GDM1 (cell line): ENCODE data around the gene PRR5L.

ENCODE experiments used
- DNase-seq: peaks from one replicate; lab custom pipeline; 2025; lab: John Stamatoyannopoulos, UW

The PRR5L gene

GRCh38 chr11:36326524-36327419 lies 30.7 kb downstream of the PRR5L start:
- no peak for DNase-seq

GRCh38 chr11:36328966-36329673 lies 33.0 kb downstream of the PRR5L start:
- DNase-seq = no peak

DNA sequence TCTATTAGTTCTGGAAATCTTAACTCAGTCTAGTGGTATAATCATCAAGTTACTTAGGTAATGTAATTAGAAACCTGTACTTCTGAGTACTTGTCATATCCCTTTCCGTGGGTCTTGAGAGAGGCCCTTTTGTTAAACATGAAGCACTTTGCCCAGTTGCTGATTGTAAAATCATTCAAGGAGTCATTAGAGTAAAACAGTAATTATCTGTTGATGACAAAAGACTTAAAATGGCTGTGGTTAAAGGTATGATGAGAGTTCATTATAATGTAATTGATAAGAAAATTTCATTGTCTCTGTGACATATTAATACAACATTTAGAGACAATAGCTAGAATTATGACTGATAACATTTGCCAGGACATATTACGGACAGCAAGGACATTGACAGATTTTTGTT lies 34.3 kb downstream of the PRR5L start:
- no peak for DNase-seq

DNA sequence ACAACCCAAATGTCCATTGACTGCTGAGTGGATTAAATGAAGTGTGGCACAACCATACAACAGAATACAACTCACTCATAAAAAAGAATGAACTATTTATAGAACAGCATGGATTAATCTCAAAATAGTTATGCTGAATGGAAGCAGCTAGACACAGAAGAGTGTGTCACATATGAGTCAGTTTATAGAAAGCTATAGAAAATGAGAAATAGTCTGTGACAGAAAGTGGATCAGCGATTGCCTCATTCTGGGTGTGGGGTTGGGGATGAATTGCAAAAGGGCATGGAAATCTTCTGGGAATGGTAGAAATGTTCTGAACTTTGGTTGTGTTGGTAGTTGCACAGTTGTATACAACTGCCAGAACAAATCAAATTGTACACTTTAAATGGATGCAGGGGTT lies 37.4 kb downstream of the PRR5L start:
- no peak for DNase-seq

GRCh38 chr11:36333897-36334296 lies 37.8 kb downstream of the PRR5L start:
- no peak for DNase-seq

DNA sequence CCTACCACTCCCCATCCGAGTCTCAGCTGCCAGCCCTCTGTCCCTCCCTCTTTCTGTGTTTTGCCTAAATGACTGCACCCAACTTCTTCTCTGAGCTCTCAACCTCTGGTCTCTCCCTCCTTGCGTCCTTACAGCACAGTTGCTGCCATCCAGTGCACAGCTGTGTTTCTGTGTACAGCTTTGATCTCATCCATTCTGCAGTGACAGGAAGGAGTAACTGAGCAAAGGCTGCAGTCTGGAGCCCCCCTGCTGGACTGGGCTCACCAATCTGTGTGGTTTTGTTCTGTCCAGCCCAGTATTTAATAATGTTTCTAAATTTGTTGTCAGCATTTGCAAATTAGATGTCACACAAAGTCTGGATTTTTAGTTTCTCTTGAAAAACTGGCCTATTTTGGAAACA lies 43.8 kb downstream of the PRR5L start:
- no peak for DNase-seq

DNA sequence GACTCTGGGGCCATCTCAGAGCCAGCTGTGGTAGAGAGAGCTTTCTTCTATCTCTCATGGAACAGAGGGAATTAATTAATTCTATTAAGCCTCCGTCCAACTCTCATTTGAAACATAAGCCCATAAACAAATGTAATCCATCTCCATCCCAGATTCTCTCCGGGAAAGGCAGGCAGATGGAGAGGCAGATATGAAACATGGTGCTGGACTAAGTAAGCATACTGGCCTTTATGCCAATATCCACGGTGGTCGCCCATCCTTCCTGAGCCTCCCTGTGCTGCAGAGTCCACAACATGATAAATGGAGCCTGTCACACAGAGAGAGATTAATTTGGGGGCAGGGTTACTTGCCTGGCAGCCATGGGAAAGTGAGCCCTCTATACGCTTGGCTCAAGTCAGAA lies 44.8 kb downstream of the PRR5L start:
- no peak for DNase-seq

- no peak for DNase-seq
Observed at GRCh38 chr11:36341915-36342314, 45.8 kb downstream of the PRR5L start.

GRCh38 chr11:36342327-36342726 lies 46.2 kb downstream of the PRR5L start:
- DNase-seq = no peak

GRCh38 chr11:36343436-36343835 lies 47.3 kb downstream of the PRR5L start:
- no peak for DNase-seq

DNA sequence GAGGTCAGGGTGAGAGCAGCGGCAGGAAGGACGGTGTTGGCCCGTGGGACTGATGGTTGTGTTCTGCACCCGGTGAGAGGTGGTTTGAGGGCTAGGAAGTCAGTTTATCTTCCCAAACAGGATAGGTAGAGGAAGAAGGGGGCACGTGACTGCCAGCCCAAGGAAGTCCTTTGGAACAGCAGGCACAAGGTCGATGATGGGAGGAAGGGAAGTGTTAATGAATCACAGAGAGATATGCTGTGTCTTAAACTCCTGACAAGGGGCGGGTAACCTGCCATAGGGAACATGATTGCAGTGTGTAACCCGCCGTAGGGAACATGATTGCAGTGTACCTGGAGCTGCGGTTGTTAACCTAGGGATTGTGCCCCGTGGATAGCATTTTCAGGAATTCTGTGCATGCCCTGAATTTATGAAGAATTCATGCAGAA lies 49.0 kb downstream of the PRR5L start:
- no peak for DNase-seq

DNA sequence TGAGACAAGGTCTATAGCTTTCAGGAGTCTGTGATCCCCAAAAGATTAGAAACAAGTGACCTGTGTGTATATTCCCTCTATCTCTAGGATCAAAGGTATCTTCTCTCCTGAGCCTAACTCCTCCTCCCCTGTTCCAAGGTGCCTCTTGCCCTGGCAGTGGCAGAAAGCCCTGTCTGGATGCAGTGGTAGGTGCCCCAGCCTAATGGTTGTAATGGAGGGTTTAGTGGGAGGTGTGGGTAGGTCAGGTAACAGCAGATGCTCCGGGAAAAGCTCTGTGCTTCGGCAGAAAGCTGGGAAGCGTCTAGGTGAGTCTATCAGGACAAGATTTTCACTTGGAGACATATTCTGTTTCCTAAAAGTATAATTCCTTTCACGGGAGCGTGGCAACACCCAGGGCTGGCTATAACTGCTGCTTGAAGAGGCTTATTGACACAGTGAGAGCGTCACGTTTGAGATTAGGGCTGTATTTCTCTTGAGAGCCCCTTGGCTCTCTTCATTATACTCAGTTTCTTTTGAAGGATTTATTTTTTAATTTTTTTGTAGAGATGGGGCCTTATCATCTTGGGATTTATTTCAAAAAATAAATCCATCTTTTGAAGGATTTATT lies 49.5 kb downstream of the PRR5L start:
- no peak for DNase-seq

GRCh38 chr11:36346562-36347383 lies 50.7 kb downstream of the PRR5L start:
- DNase-seq = no peak

- no peak for DNase-seq
Observed at GRCh38 chr11:36347384-36347906, 51.4 kb downstream of the PRR5L start.

GRCh38 chr11:36349351-36350136 lies 53.5 kb downstream of the PRR5L start:
- no peak for DNase-seq

GRCh38 chr11:36350137-36350513 lies 54.0 kb downstream of the PRR5L start:
- no peak for DNase-seq

- DNase-seq = no peak
Observed at GRCh38 chr11:36352922-36353321, 56.8 kb downstream of the PRR5L start.

- no peak for DNase-seq
Observed at GRCh38 chr11:36354221-36355003, 58.3 kb downstream of the PRR5L start.

- DNase-seq = peak; percentile 40
Observed at GRCh38 chr11:36356201-36356600, 60.1 kb downstream of the PRR5L start.

DNA sequence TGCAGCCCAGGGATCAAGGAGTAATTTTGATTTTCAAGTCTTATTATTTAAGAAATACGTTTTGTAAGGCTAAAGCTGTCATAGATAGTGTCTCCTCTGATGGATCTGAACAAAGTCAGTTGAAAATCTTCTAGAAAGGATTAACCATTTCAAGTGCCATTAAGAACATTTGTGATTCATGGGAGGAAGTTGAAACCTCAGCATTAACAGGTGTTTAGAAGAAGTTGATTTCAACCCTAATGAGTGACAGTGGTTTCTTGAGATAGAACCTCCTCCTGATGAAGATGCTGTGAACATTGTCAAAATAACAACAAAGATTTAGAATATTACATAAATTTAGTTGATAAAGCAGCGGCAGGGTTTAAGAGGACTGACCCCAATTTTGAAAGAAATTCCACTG lies 61.7 kb downstream of the PRR5L start:
- no peak for DNase-seq
